Stimulated activated CD4-positive, alpha-beta T cell treated with anti-CD3 and anti-CD28 coated beads, Interleukin-4, amount 100 ng/mL, for 24 hours (primary cell): ENCODE results near the gene PRKACB.

Experiments used
- DNase-seq: peaks from one replicate; pipeline ENCODE4 v3.0.0-alpha.2; 2020

The PRKACB gene

GRCh38 chr1:84159533-84160240 lies 15.6 kb downstream of the PRKACB start:
- DNase-seq, result no peak

- no peak for DNase-seq
These were observed 18.2 kb downstream of the PRKACB start for GRCh38 chr1:84162295-84162694.

DNA sequence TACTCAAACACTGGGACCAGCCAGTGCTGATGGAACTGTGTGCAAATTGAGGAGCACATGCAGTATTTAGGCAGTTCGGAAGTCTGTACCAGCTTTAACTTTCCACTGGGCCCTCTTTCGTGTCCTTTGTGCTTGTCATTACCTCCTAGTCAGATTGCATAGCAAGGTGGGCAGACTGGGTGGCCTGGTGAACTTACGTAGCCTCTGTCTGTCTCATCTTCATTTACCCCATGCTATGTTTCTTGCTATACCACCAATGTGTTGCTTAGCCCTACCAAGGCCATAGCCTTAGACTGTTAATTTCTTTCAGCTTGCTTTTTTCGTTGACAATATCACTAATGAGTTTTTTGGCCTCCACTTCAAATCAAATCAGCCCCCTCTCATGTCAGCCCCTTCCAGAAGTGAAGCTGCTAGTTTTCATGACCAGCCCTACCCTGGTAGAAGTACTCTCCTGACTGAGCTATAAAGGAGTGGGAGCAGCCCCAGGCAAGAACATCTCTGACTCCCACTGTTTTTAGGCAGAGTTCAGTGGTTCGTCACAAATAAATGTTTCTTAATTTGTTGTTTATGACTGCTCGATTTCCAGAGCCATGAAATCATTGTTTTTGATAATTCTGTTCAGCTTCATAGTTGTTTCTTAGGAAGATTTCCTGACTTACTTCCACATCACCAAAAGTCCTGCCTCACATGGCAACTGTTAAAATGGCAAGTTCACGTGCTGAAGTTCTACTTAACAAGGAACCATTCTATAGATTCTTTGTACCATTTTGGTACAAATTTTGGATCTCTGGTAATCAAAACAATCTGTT lies 19.3 kb downstream of the PRKACB start:
- DNase-seq, result no peak

GRCh38 chr1:84164161-84164560 lies 20.1 kb downstream of the PRKACB start:
- no peak for DNase-seq

DNA sequence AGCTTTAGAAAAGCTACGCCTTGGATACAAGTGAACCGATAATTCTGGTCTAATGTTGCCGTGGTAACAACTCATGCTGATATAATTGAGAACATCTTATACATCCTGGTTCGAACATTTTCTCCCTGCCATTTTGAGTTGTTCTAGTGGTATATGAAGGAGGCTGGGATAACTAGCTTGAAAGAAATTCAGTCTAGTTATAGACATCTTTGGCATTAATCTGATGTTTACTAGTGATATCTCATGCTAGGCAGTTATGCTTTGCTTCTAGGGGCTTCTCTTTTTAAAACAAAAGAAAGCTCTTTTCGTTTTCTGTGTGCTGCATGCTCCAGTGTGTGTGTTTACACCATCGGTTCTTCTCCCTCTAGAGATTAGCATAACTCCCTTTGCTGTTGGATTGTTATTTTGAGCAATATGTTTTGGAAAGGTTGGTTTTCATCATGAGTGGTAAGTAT lies 20.5 kb downstream of the PRKACB start:
- no peak for DNase-seq

DNA sequence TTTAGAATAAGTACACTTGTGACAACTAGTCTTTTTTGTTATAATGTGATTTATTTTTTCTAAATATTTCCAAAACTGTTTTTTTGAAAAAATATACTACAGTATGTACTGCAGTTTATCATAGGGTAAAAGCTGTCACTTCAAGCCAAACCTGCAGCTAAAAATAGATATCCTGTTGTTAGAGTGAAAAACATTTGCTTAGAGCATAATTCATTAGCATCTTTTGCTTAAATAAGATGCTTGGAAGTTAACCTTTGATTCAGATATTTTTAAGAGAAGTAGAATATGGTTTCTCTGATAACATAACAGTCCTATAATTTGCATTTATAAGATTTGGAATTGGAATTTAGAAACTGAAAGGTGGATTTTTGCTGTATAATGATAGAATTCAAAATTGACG lies 21.5 kb downstream of the PRKACB start:
- no peak for DNase-seq

DNA sequence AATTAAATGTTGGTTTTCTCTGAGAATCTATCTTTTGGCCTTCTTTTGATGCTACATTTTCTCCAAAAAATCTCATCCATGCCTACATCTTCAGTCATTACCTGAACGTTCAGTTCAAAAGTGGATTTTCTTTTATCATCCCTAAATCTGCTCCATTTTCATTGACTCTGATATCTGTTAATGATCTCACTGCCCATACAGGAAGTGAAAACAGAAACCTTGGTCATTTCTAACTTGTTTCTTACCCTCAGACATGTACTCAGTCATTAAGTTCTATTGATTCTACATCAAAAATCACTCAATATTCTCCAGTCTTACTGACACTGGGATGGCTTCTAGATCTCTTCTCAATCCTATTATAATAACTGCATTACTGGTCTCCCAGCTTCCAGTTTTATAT lies 22.7 kb downstream of the PRKACB start:
- DNase-seq, result no peak

GRCh38 chr1:84168783-84169182 lies 24.7 kb downstream of the PRKACB start:
- no peak for DNase-seq

- DNase-seq, result no peak
These were observed 26.1 kb downstream of the PRKACB start for GRCh38 chr1:84170171-84170570.

GRCh38 chr1:84171481-84171880 lies 27.4 kb downstream of the PRKACB start:
- no peak for DNase-seq

DNA sequence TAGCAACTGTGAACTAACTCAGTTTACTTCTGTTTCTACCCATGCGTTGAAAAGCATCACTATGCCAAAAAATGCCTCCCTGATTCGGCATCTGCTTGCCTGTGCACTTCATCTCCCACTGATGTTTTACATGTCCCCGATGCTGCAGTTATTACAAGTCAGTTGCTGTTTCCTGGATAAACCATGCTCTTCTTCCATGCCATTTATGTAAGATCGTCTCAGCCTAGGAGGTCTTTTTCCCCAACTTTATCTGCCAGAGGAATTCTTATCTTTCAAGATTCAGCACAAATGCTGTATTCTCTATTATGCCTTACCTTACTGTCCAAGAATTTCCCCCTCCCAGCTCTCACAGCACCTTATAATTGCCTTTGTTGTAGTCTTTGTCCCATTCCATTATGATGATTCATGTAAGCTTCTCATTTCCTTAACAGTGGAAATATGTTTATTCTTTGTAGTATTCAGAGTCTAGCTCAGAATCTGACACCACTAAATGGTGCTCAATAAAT lies 30.0 kb downstream of the PRKACB start:
- DNase-seq, result no peak

GRCh38 chr1:84181350-84182005 lies 37.4 kb downstream of the PRKACB start:
- DNase-seq, result no peak

DNA sequence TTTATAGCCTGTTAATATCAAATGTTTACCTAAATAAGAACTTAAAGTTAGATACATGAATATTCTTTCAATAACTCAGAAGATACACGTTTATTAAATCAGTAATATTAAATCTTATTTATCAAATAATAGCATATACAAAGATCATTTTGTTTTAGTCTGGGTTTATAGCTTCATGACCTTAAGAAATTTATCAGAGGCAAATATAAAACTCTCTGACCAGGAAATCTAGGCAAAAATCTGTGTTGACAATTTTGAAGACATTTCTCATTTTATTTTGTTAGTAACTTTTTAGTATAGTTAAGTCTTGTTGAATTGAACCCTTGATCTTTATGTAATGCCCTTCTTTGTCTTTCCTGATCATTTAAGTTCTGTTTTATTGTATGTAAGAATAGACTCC lies 46.4 kb downstream of the PRKACB start:
- no peak for DNase-seq

DNA sequence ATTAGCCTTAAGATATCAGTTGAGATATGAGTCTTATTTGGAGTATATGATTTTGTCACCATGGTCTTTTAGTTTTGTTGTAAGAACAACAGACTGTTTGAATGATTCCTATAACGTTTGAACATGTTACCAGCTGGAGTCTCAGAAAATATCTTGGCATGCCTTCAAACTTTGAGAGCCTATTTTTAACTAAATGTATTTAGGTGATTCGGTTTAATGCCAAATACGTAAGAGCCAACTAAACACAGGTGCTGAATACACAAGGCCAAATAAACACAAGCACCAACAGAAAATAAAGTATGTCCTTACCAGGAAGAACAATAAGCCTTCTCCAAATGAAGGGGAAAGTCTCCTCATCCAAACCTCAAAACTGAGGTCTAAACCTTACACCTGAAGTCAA lies 48.6 kb downstream of the PRKACB start:
- no peak for DNase-seq

DNA sequence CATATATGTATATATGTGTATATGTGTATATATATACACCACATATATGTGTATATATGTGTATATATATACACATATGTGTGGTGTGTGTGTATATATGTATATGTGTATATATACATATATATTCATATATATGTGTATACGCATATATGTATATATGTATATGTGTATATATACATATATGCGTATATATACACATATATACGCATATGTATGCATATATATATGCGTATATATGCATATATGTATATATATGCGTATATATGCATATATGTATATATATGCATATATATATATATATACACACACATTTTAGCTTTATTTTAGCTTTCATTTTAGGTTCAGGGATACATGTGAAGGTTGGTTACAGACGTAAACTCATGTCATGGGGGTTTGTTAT lies 54.8 kb downstream of the PRKACB start:
- DNase-seq, result no peak

DNA sequence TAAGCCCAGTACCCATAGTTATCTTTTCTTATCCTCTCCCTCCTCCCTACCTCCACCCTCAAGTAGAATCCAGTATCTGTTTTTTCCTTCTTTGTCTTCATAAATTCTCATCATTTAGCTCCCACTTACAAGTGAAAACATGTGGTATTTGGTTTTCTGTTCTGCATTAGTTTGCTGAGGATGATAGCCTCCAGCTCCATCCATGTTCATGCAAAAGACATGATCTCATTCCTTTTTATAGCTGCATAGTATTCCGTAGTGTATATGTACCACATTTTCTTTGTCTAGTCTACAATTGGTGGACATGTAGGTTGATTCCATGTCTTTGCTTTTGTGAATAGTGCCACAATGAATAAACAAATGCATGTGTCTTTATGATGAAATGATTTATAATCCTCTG lies 55.2 kb downstream of the PRKACB start:
- DNase-seq, result no peak

DNA sequence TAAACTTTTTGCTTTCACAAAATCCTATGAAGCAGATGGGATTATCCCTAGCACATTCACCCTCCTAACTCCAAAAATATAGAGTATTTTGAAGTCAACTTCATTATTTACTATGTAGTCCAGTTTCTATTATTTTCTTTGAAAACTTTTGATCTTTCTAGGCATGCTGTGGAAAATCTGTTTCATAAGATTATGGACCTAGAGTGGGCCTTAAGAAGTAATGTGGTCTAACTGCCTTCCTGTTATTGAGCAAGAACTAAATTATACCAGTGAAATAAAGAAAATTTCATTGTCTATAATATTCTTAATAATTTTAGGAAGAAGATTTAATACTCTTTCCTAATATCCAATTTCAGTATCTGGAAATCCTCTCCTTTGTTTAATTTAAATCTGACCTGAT lies 58.1 kb downstream of the PRKACB start:
- no peak for DNase-seq

DNA sequence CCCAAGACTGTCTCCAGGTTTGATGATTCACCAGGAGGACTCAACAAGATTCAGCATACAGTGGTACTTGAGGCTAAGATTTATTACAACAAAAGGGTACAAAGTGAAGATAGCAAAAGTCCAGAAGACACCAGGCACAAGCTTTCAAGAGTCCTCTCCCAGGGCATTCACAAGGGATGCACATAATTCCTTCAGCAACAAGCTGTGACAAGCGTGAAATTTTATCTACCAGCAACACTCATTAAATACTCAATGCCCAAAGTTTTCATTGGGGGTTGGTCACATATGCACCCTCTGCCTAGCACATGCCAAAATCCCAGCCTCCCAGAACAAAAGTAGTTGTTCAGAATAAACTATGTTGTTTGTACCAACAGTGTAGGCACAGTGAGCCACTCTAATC lies 62.3 kb downstream of the PRKACB start:
- no peak for DNase-seq

DNA sequence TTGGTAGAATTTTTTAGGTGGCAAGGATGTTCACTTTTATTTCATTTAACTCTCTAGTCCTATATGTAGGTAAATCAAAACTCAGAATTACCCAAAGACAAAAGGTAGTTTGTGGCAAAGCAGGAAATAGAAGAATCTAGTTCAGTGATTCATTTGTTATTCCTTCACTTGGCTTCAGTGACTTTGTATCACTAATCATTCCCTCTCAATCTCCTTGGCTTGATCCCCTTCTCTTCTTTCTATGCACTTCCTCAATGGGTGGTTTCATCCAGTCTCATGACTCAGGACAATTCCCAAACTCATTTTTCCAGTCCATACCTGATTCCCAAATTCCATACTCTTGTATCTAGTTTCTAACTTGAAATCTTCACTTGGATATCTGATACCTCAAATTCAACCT lies 64.9 kb downstream of the PRKACB start:
- no peak for DNase-seq

- no peak for DNase-seq
These were observed 70.3 kb downstream of the PRKACB start for GRCh38 chr1:84214115-84214956.

DNA sequence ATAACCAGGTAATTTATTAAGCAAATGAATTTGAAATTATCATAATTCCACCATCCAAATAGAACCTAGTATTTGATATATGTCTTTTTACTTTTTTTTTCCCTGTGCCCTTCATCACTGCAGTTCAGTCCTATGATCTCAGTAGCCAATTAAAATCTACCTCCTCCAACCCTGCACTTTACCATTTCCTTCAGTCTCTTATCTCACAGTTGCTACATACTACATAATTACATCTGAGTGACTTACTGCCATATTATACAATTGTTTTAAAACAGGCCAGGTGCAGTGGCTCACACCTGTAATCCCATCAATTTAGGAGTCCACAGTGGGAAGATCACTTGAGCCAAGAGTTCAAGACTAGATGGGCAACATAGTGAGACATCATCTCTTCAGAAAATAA lies 73.2 kb downstream of the PRKACB start:
- DNase-seq, result no peak

- no peak for DNase-seq
These were observed 79.8 kb downstream of the PRKACB start for GRCh38 chr1:84223751-84224432.
